Left ventricle myocardium superior (tissue), 1 donor: ENCODE results near the gene MME. TPM values are rescaled to one million over a fixed set of nuclear protein-coding genes. Genes with fewer than 3 reads are reported as not detected.
"Not testable (repeated sequence)": the region's sequence is repeated elsewhere in the genome, so short reads cannot be mapped to it uniquely, and the experiment has no call there.

Experiments
- ATAC-seq: fragments of 200-7000 bp; cut with Tn5 transposase; one replicate; pipeline ENCODE4 v1.9.1; 2020; ENCODE audit warnings: mild to moderate bottlenecking, moderate library complexity
- DNase-seq: peaks from one replicate; pipeline ENCODE4 v3.0.0-alpha.2; 2020
- intact Hi-C: fragments of 100-400 bp; cut with micrococcal nuclease; formaldehyde crosslinking; loops from one replicate; pipeline ENCODE4 v1.11.0; 2022
- total RNA-seq: library from RNA; stranded (reverse); fragmentation: NEBNext Ultra II Directional; extraction: Animal tissue kit (Norgen Biotek cat#: 25700); gene quantifications from one replicate; pipeline ENCODE4 v1.2.1, GENCODE V29; 2021
- donor health status: DM: no; HTN: yes; CAD: no; lungs with severe emphysema.

MME gene
- total RNA-seq, 1 donor from 2014 or later: 3.9 TPM

GRCh38 chr3:155182467-155182866 is 102.3 kb downstream of the MME start:
- ATAC-seq: no peak
- intact Hi-C loops: no loop called here
- DNase-seq: no peak

- ATAC-seq (no peak), DNase-seq (no peak)
- intact Hi-C loops: no loop called here
Observed at GRCh38 chr3:155184011-155184410, 103.9 kb downstream of the MME start.

- intact Hi-C loops: no loop called here
- DNase-seq (no peak), ATAC-seq (no peak)
Observed at GRCh38 chr3:155185631-155186071, 105.5 kb downstream of the MME start.

- ATAC-seq (no peak), DNase-seq (no peak)
- intact Hi-C loops: no loop called here
Observed at GRCh38 chr3:155188031-155188430, 107.9 kb downstream of the MME start.

GRCh38 chr3:155189478-155189877 is 109.4 kb downstream of the MME start:
- no peak for ATAC-seq
- intact Hi-C loops: no loop called here
- DNase-seq: no peak

- DNase-seq (no peak), ATAC-seq (no peak)
- intact Hi-C loops: no loop called here
Observed at GRCh38 chr3:155190691-155191090, 110.6 kb downstream of the MME start.

GRCh38 chr3:155192957-155193746 is 113.0 kb downstream of the MME start:
- intact Hi-C loops: no loop called here
- ATAC-seq (no peak), DNase-seq (no peak)

GRCh38 chr3:155193868-155194267 is 113.7 kb downstream of the MME start:
- ATAC-seq: no peak
- intact Hi-C loops: no loop called here

GRCh38 chr3:155194973-155195957 is 115.1 kb downstream of the MME start:
- no peak for DNase-seq
- intact Hi-C loops: no loop called here
- no peak for ATAC-seq

More at GRCh38 chr3:155193868-155194267, 113.7 kb downstream of the MME start:
- DNase-seq: no peak

GRCh38 chr3:155196131-155197021 is 116.3 kb downstream of the MME start:
- intact Hi-C loops: no loop called here
- no peak for DNase-seq
- ATAC-seq: no peak

GRCh38 chr3:155197786-155198185 is 117.7 kb downstream of the MME start:
- ATAC-seq: no peak
- intact Hi-C loops: no loop called here
- no peak for DNase-seq

GRCh38 chr3:155202626-155203025 is 122.5 kb downstream of the MME start:
- ATAC-seq (no peak), DNase-seq (no peak)
- intact Hi-C loops: no loop called here

- DNase-seq (no peak), ATAC-seq (no peak)
- intact Hi-C loops: no loop called here
Observed at GRCh38 chr3:155204851-155205250, 124.7 kb downstream of the MME start.

- intact Hi-C loops: no loop called here
- no peak for ATAC-seq
Observed at GRCh38 chr3:155208183-155208800, 128.2 kb downstream of the MME start.

GRCh38 chr3:155210736-155211135 is 130.6 kb downstream of the MME start:
- no peak for DNase-seq
- no peak for ATAC-seq
- intact Hi-C loops: no loop called here

More at GRCh38 chr3:155208183-155208800, 128.2 kb downstream of the MME start:
- no peak for DNase-seq

- ATAC-seq: no peak
- DNase-seq: no peak
- intact Hi-C loops: no loop called here
Observed at GRCh38 chr3:155211266-155211665, 131.1 kb downstream of the MME start.

GRCh38 chr3:155211940-155212339 is 131.8 kb downstream of the MME start:
- DNase-seq: no peak
- no peak for ATAC-seq
- intact Hi-C loops: no loop called here

GRCh38 chr3:155216007-155216406 is 135.9 kb downstream of the MME start:
- intact Hi-C loops, DNase-seq, ATAC-seq: not testable (repeated sequence)

- peak; percentile 49 for ATAC-seq
- DNase-seq: no peak
- intact Hi-C loops: no loop called here
Observed at GRCh38 chr3:155217591-155217990, 137.5 kb downstream of the MME start.
